IPS-18c (cell line): ENCODE data around the gene ABCC2.
"Not testable (repeated sequence)": the region's sequence is repeated elsewhere in the genome, so short reads cannot be mapped to it uniquely, and the experiment has no call there.

Experiments
- H3K4me3 ChIP-seq: 2 replicates; pipeline ENCODE4 v1.7.0; 2013; ENCODE audit warnings: low read depth, mild to moderate bottlenecking, low read length, moderate library complexity; ENCODE audit not compliant: insufficient read depth
- H3K9me3 ChIP-seq: one replicate; pipeline ENCODE4 v1.6.1; 2013; ENCODE audit warnings: mild to moderate bottlenecking, low read length, moderate library complexity; ENCODE audit not compliant: control insufficient read depth, insufficient read depth

The ABCC2 gene

DNA sequence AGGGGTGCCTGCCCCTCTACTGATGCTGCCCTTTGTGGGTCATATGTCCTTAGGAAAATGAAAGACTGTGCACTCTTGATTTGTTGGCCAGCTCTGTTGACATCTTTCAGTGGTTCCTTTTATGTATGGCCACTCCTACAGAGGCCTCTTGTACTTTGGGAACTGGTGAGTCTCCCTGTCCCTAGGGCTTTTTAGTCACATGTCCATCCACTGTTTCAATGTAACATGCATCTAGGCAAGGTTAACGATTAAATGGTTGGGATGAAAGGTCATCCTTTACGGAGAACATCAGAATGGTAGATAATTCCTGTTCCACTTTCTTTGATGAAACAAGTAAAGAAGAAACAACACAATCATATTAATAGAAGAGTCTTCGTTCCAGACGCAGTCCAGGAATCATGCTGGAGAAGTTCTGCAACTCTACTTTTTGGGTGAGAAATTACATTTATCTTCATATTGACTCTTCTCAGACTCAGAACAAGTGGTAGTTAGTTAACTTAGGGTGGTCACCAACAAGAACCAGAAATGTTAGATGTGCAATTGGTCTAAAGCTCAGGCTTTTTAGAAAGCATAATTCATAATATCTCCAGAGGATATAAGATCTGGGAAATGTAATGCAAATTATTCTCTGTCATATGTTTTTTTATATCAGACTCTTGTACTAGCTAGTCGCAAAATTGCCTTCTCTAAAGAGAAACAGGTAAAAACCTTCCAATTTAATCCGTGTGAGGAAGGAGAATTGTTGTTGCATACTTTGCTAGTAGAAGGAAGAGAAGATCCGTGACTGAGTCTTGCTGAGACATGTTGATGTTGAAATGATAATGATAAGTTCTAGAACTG is at the start of gene ABCC2:
TSS of gene ABCC2 (plus strand) at position 194 of the 840 bp plus-strand sequence. CDS start at position 399, 205 bp downstream.
- no peaks in the 10 kb centered on the region for H3K9me3 ChIP-seq
- no peak within 1 kb of the TSS for H3K4me3 ChIP-seq

DNA sequence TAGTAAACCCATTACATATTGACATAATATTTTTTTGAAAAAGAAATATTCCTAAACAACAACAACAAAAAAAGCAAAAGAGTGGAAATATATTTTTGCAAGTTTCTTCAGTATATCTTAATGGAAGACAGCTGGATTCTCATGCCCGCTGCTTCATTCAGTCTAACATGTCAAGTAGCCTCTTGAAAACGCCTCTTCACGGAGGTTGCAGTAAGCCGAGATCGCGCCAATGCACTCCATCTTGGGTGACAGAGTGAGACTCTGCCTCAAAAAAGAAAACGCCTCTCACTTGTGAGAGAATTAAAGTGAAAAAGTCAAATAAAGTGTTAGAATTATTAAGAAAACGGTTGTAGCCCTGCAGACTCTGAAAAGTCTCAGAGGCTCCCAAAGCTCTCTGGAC is 49.1 kb upstream of the ABCC2 start:
- no peaks in the 10 kb centered on the region for H3K9me3 ChIP-seq
- H3K4me3 ChIP-seq = no peak overlapping the region

DNA sequence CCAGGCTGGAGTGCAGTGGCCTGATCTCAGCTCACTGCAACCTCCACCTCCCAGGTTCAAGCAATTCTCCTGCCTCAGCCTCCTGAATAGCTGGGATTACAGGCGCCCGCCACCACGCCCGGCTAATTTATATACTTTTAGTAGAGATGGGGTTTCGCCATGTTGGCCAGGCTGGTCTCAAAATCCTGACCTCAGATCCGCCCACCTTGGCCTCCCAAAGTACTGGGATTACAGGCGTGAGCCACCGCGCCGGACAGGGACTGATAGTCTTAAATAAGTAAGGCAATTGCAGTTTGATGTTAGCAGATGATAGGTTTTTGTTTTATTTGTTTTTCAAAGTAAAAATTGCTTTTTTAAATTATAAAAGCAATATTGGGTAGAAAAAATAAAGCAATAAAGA is 48.3 kb upstream of the ABCC2 start:
- H3K9me3 ChIP-seq, H3K4me3 ChIP-seq: not testable (repeated sequence)

DNA sequence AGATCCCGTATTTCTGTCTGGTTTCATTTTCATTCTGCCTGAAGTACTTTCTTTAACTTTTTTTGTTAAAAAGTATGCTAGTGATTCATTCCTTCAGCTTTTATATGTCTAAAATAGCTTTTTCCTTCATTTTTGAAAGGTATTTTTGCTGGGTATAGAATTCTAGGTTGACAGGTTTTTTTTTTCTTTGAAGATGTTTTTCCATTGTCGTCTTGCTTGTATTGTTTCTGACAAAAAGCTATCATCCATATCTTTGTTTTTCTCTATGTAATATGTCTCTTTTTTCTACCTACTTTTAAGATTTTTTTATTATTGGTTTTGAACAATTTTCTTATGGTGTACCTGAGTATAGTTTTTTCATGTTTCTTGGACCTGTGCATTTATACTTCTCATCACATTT is 42.2 kb upstream of the ABCC2 start:
- Histone ChIP-seq H3K9me3 (no peaks in the 10 kb centered on the region), H3K4me3 (no peak overlapping the region)

DNA sequence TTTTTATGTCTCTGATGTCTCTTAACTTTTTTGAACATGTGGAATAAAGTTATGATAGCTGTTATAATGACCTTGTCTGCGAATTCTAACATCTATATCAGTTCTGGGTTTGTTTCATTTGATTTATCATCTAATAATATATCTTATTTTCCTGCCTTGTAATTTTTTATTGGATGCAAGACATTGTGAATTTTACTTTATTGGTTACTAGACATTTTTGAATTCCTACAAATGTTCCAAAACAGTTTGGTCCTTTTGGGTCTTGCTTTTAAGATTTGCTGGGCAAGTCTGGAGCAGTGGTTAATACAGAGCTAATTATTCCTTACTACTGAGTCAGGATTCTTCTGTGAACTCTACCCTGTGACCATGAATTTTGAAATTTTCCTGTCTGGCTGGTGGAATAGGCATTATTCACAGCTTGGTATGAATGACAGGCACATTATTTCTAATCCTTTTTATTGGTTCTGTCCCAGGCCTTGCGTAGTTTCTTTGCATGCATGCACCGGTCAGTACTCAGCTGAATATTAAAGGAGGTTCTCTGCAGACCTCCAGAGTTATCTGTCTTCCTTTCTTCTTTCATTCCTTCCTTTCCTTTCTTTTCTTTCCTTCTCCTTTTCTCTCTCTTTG is 41.4 kb upstream of the ABCC2 start:
- Histone ChIP-seq H3K4me3 (no peak overlapping the region), H3K9me3 (no peaks in the 10 kb centered on the region)

DNA sequence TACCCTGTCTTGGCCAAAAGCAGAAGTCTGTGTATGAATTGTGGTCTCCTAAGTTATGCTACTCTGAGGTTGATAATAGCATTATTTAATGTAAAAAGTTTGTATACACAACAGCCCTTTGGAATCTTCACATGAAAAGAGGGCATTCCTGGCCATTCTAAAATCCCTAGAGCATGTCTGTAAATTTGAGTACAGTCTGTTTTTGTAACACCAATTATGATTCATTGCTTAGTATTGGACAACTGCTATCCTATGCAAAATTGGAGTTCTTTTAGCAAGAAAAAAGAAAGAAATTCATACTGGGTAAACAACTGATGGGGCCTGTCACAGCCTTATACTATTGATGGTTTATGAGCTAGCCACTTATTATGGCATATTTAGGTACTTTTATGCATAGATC is 40.2 kb upstream of the ABCC2 start:
- Histone ChIP-seq H3K4me3 (no peak overlapping the region), H3K9me3 (no peaks in the 10 kb centered on the region)

DNA sequence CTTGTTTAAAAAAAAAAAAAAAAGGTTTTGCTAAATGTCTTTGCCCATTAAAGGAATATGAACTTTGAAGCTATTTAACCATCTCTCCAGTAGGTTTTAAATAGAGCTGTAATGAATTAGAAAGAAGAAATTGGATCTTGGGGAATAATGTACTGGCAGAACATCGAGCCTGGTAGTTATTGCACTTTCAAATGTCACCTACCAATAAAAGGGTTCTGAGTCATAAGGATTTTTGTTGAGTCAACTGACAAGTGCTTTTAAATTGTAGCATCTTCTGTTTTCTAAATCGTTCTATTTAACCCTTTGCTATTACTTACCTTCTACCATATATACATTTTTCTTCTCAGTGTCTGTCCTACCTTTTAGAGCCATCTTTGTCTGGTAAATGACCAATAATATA is 39.7 kb upstream of the ABCC2 start:
- H3K4me3 ChIP-seq = no peak overlapping the region
- no peaks in the 10 kb centered on the region for H3K9me3 ChIP-seq

DNA sequence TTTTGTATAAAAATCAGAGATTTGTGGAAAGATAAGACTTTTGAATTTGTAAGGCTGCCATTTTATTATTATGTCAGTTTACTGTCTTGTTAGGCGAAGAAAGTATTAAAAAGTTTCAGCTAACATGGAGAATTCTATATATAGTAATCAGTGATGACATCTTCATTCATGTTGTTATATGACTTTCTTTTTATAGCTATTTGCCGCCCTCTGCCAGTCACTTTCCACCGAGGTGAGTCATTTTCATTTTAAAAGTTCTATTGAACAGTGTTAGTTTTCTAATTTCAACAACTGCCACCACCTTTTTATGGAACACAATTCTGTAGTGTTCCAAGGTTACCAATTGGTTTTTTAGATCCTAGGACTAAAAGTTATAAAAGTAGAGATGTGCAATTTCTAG is 38.6 kb upstream of the ABCC2 start:
- H3K4me3 ChIP-seq = no peak overlapping the region

DNA sequence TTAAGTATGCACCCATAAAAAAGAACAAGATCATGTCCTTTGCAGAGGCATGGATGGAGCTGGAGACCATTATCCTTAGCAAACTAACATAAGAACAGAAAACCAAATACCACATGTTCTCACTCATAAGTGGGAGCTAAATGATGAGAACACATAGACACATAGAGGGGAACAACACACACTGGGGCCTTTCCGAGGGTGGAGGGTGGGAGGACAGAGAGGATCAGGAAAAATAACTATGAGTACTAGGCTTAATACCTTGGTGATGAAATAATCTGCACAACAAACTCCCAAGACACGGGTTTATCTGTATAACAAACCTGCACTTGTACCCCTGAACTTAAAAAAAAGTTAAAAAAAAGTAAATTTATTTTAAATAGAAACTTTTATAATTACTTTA is 36.3 kb upstream of the ABCC2 start:
- not testable (repeated sequence) for H3K9me3 ChIP-seq, H3K4me3 ChIP-seq

More for the DNA sequence above, 38.6 kb upstream of the ABCC2 start:
- no peaks in the 10 kb centered on the region for H3K9me3 ChIP-seq

DNA sequence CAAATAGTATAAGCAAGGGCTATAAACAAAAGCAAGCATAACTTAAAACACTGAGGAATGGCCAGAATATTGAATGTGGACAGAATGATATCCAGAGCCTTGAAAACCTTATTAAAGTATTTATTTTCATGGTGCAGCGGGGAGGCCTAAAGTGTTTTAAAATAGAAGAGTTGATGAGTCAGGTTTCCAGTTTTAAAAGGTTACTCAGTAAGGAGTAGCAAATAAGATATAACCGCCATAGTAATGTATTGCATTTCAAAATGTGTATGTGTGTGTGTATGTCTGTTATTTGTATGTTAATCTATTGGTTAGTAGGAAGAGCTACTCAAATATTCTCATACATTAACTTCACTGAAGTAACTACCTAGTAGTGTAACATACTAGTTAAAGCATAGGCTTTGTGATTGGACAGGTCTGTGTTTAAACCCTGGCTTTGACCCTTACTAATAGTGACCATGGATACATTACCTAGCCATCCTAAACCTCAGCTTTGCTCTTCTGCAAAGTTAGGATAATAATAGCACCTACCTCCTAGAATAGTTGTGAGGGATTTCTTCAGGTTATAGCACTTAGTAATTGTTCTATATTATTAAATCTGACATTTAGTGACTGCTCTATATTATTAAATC is 33.5 kb upstream of the ABCC2 start:
- Histone ChIP-seq H3K9me3 (no peaks in the 10 kb centered on the region), H3K4me3 (no peak overlapping the region)

DNA sequence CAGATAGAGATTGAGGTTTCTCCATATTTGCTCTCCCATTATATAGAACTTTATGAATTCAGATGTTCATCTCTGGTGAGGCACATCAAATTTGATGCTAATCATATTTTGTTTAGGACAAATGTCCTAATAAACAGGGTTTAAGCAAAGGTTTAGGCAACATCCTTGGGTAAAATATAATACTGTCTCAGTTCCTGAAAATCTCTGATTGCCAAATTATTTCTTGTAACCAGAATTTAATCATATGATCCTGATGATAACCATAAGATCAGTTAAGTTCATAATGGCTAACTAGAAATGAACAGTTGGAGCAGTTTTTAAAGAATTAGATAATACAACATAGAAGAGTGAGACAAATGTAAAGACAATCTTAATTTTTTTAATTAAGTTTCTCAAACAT is 31.8 kb upstream of the ABCC2 start:
- no peaks in the 10 kb centered on the region for H3K9me3 ChIP-seq

DNA sequence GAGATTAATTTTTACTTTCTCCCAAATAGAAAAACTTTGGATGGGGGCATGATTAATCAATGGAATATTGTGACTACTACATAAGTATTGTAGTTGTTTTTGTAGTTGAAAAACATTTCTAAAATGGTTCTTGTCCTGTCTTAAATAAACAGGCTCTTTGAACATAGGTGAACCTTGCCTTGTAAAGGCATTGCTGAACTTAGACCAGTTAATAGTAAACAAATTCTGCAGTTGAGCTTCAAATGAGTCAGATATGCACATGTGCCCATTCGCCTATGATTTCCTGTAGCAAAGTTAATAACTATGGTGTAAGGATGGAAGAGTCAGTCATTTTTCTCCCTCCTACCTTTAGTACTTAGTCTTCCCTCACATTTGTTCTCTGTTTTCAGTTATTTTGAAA is 27.8 kb upstream of the ABCC2 start:
- Histone ChIP-seq H3K9me3 (no peaks in the 10 kb centered on the region), H3K4me3 (no peak overlapping the region)

More for the DNA sequence above, 31.8 kb upstream of the ABCC2 start:
- H3K4me3 ChIP-seq = no peak overlapping the region

DNA sequence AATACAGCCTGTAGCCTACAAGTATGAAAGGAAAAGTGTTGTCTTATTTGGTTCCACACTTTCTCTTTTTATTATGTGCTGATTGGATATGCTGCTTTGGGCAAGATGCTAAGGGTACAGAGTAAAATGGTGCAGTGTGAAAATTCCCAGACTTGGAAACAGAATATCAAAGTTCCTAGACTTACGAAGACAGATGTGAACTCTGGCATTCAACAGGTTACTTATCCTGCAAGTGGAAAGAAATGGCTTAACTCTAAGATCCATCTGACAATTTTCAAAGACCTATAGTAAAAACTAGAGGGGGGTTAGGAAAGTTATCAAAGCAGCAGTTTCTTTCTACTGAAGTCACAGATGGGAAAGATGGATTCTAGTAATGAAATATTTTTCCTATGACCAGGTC is 26.3 kb upstream of the ABCC2 start:
- no peak overlapping the region for H3K4me3 ChIP-seq
- no peaks in the 10 kb centered on the region for H3K9me3 ChIP-seq

DNA sequence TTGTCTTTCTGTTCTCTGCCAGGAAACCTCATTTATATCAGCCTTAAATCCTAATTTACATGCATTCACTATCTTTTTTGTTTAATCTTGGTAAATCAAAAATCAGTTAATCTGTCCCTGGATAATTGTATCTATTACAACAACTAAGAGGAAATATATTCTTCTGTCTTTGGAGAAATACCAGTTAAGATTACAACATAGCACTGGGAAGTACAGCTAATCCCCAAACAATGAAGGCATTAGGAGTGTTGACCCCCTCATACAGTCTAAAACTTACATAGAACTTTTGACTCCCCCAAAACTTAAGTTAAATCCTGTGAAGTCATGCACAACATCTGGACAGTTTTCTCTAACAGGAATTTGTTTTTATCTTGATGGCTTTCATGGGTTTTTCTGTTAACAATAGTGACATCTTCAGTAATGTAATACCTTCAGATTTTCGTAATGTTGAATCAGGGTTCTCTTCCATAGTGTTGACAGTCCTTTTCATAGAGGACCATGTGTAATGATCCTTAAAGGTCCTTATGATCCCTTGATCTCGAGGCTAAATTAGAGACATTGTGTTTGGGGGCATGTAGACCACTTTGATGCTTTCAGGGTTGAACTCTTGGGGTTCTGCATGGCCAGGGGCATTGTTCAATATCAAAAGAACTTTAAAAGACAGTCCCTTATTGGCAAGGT is 24.1 kb upstream of the ABCC2 start:
- Histone ChIP-seq H3K4me3 (no peak overlapping the region), H3K9me3 (no peaks in the 10 kb centered on the region)

DNA sequence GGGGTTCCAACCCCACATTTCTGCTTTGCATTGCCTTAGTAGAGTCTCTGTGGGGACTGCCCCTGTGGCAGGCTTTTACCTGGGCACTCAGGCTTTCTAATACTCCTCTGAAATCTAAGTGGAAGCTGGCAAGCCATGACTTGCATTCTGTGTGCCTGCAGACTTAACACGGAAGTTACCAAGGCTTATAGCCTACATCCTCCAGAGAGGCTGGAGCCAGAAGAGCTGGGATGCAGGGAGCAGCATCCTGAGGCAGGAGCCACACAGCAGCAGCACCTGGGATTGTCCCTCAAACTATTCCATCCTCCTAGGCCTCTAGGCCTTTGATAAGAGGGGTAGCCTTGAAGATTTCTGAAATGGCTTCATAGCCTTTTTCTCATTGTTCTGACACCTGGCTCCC is 22.1 kb upstream of the ABCC2 start:
- Histone ChIP-seq H3K4me3 (no peak overlapping the region), H3K9me3 (no peaks in the 10 kb centered on the region)

DNA sequence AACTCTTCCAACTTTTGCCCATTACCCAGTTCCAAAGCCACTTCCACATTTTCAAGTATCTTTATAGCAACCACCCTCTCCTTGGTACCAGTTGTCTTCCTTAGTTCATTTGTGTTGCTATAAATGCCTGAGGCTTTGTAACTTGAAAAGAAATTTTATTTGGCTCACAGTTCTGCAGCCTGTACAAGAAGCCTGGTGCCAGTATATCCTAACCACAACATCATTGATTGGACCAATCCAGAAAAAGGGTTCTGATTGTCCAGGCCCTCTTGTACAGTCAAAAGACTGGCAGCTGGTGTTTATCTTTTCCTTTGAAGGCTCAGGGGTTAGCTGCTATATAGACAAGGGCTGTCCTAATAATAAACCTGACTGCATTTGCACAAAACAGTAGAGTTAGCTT is 21.1 kb upstream of the ABCC2 start:
- Histone ChIP-seq H3K9me3 (no peaks in the 10 kb centered on the region), H3K4me3 (no peak overlapping the region)

DNA sequence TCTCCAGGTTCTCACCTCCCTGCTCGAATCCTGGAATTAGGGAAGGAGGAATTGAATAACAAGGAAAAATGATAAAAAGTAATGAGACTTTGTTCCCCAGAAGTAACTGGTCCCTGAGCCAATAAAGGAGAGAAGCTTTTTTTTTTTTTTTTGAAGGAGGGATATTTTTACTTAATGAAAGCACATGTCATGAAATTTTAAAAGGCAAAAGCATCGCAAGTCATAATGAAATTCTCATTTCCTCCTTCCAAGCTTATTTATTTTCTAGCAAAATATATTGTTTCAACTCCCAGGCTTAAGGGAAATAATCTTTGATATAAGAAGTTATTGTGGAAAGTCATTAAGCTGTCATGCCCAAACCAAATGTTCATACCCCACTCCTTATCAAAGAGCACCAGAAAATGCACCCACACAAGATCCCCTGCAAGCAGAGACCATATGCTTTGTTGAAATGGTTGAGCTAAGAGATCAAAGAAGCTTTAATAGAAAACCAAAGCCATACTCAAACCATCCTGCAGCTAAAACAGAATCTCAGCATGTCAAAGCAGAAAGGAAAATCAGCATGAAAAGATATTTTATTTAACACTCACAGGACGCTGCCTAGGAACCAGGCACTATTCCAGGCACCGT is 16.7 kb upstream of the ABCC2 start:
- H3K4me3 ChIP-seq = no peak overlapping the region
- no peaks in the 10 kb centered on the region for H3K9me3 ChIP-seq
